Neuronal stem cell (in vitro differentiated cells): ENCODE data around the gene HUS1.

Experiments used
- DNase-seq: peaks from one replicate; pipeline ENCODE4 v3.0.0-alpha.2; 2013; ENCODE audit warnings: low spot score
- H2AFZ ChIP-seq: one replicate; pipeline ENCODE4 v1.6.1; 2013; ENCODE audit warnings: mild to moderate bottlenecking, low read length, inconsistent platforms
- H2AK5ac ChIP-seq: 2 replicates; pipeline ENCODE4 v1.6.1; 2013; ENCODE audit warnings: low read depth, mild to moderate bottlenecking, inconsistent platforms, low read length, moderate library complexity, mixed read lengths
- H2BK120ac ChIP-seq: 2 replicates; pipeline ENCODE4 v1.6.1; 2013; ENCODE audit warnings: low read depth, mild to moderate bottlenecking, inconsistent platforms, low read length, moderate library complexity, mixed read lengths
- H2BK12ac ChIP-seq: one replicate; pipeline ENCODE4 v1.6.1; 2013; ENCODE audit warnings: low read length, inconsistent platforms
- H2BK15ac ChIP-seq: 2 replicates; pipeline ENCODE4 v1.6.1; 2013; ENCODE audit warnings: mild to moderate bottlenecking, low read length, inconsistent platforms, mixed read lengths
- H2BK5ac ChIP-seq: one replicate; pipeline ENCODE4 v1.6.1; 2013; ENCODE audit warnings: inconsistent platforms, mild to moderate bottlenecking, low read length, moderate library complexity
- H3K14ac ChIP-seq: one replicate; pipeline ENCODE4 v1.6.1; 2013; ENCODE audit warnings: low read length, inconsistent platforms
- H3K18ac ChIP-seq: 2 replicates; pipeline ENCODE4 v1.6.1; 2013; ENCODE audit warnings: low read length, inconsistent platforms
- H3K23ac ChIP-seq: 2 replicates; pipeline ENCODE4 v1.6.1; 2013; ENCODE audit warnings: low read depth, mild to moderate bottlenecking, mixed read lengths, low read length, inconsistent platforms; ENCODE audit not compliant: poor library complexity
- H3K27ac ChIP-seq: replicated peaks from 3 replicates; pipeline ENCODE4 v1.5.1; 2013; ENCODE audit warnings: low read length, inconsistent platforms
- H3K27me3 ChIP-seq, 3 experiments: 2 replicates each; pipeline ENCODE4 v1.6.1; 2013; ENCODE audit warnings: low read length in 3 of 3, mild to moderate bottlenecking in 2 of 3, inconsistent platforms in 1 of 3, low read depth in 1 of 3, mixed read lengths in 1 of 3, moderate library complexity in 1 of 3; ENCODE audit not compliant: control insufficient read depth in 3 of 3, insufficient read depth in 3 of 3
- H3K36me3 ChIP-seq, 2 donors: replicated peaks in 1 of 2; 2 replicates each; pipeline ENCODE4 v1.6.1; 2013; ENCODE audit warnings: low read length in 2 of 2; ENCODE audit not compliant: control insufficient read depth in 2 of 2, insufficient read depth in 2 of 2
- H3K4ac ChIP-seq: 2 replicates; pipeline ENCODE4 v1.6.1; 2013; ENCODE audit warnings: inconsistent platforms, mild to moderate bottlenecking, low read length, moderate library complexity
- H3K4me1 ChIP-seq, 2 donors: 1 replicate in 1 of 2; 2 replicates in 1 of 2; pipeline ENCODE4 v1.6.1; 2013; ENCODE audit warnings: low read length in 2 of 2, low read depth in 1 of 2; ENCODE audit not compliant: control insufficient read depth in 2 of 2, insufficient read depth in 1 of 2
- H3K4me2 ChIP-seq: one replicate; pipeline ENCODE4 v1.6.1; 2013; ENCODE audit warnings: mild to moderate bottlenecking, low read length, inconsistent platforms; ENCODE audit not compliant: insufficient read depth, poor library complexity, severe bottlenecking
- H3K4me3 ChIP-seq, 2 donors: 2 replicates each; pipeline ENCODE4 v1.5.1; 2013; ENCODE audit warnings: low read length in 2 of 2, mild to moderate bottlenecking in 2 of 2, inconsistent platforms in 1 of 2, moderate library complexity in 1 of 2
- H3K79me1 ChIP-seq: one replicate; pipeline ENCODE4 v1.6.1; 2013; ENCODE audit warnings: low read depth, mild to moderate bottlenecking, inconsistent platforms, low read length, moderate library complexity
- H3K9ac ChIP-seq: one replicate; pipeline ENCODE4 v1.6.1; 2013; ENCODE audit warnings: mild to moderate bottlenecking, low read depth, low read length, inconsistent platforms; ENCODE audit not compliant: poor library complexity
- H3K9me3 ChIP-seq, 2 donors: replicated peaks in 1 of 2; 2 replicates each; pipeline versions ENCODE3 to v1.6.1; 2013; ENCODE audit warnings: low read length in 2 of 2, mild to moderate bottlenecking in 2 of 2, inconsistent platforms in 1 of 2, low read depth in 1 of 2, mixed read lengths in 1 of 2, moderate library complexity in 1 of 2; ENCODE audit not compliant: control insufficient read depth in 2 of 2, insufficient read depth in 1 of 2
- H4K8ac ChIP-seq: one replicate; pipeline ENCODE4 v1.6.1; 2013; ENCODE audit warnings: low read depth, mild to moderate bottlenecking, inconsistent platforms, low read length, moderate library complexity
- H4K91ac ChIP-seq: one replicate; pipeline ENCODE4 v1.6.1; 2013; ENCODE audit warnings: low read length, low read depth, mild to moderate bottlenecking, inconsistent platforms; ENCODE audit not compliant: poor library complexity
- WGBS, 2 donors: extraction: QIAGEN DNeasy Blood & Tissue Kit; methylation state at CpG; one replicate each; pipeline ENCODE4 v1.1.7; 2013; ENCODE audit warnings: missing lambda C conversion rate in 2 of 2, mixed read lengths in 1 of 2; ENCODE audit not compliant: insufficient read length in 2 of 2, insufficient replicate concordance in 1 of 2; ENCODE audit errors: extremely low coverage in 2 of 2; 5-methylcytosine and 5-hydroxymethylcytosine counted together

HUS1 gene

DNA sequence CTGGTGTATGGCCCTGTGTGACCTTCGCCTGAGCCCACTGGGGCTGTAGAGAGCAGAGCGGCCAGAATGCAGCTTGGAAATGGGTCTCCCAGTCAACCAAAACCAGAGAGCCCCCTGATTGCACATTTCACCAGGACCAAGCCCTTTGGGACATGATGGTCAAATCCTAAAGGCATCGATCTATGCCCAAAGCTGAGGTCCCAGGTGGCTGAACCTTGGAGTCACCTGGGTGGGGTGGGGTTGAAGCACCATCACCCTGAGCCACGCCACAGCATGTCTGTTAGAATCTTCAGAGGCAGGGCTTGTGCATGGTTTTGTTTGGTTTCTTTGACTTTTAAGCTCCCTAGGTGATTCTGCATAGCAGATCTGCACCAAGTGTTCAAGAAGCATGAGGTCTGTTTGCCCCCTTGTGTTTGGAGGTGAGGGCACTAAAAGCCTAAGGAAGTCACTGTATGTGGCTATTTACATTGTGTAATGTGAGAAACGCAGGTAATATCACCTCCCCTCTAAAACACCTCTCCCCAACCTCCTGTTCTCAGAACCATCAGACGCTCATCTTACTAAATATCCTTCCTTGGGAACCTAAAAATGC is 40.7 kb downstream of the HUS1 start:
- peaks cover 17 to 21% of the 10 kb centered on the region in 2 donors for H3K4me1 ChIP-seq
- H2BK5ac ChIP-seq: no peak overlapping the region
- H3K27me3 ChIP-seq: peaks cover 0 to 18% (median 0%) of the 10 kb centered on the region in 3 experiments
- no peak overlapping the region for H3K27ac ChIP-seq
- H3K18ac ChIP-seq: peak overlapping the region; percentile 63
- H3K23ac ChIP-seq: no peak overlapping the region
- no peak overlapping the region for H2BK120ac ChIP-seq
- H3K36me3 ChIP-seq: no peaks in the 10 kb centered on the region
- WGBS, 2 donors: no CpG with 5 or more reads among the region's 6 CpGs
- no peaks in the 10 kb centered on the region for H3K9me3 ChIP-seq
- DNase-seq: no peak
- no peak overlapping the region for H3K14ac ChIP-seq
- H3K79me1 ChIP-seq: no peaks in the 10 kb centered on the region
- no peak overlapping the region for H3K4me2 ChIP-seq
- H2BK12ac ChIP-seq: no peak overlapping the region
- H2AK5ac ChIP-seq: peak overlapping the region; percentile 2
- no peak overlapping the region for H3K9ac ChIP-seq
- H2AFZ ChIP-seq: no peak overlapping the region
- H3K4ac ChIP-seq: no peak overlapping the region
- H3K4me3 ChIP-seq: no peak overlapping the region
- H2BK15ac ChIP-seq: no peak overlapping the region
- H4K8ac ChIP-seq: no peak overlapping the region
- no peak overlapping the region for H4K91ac ChIP-seq

DNA sequence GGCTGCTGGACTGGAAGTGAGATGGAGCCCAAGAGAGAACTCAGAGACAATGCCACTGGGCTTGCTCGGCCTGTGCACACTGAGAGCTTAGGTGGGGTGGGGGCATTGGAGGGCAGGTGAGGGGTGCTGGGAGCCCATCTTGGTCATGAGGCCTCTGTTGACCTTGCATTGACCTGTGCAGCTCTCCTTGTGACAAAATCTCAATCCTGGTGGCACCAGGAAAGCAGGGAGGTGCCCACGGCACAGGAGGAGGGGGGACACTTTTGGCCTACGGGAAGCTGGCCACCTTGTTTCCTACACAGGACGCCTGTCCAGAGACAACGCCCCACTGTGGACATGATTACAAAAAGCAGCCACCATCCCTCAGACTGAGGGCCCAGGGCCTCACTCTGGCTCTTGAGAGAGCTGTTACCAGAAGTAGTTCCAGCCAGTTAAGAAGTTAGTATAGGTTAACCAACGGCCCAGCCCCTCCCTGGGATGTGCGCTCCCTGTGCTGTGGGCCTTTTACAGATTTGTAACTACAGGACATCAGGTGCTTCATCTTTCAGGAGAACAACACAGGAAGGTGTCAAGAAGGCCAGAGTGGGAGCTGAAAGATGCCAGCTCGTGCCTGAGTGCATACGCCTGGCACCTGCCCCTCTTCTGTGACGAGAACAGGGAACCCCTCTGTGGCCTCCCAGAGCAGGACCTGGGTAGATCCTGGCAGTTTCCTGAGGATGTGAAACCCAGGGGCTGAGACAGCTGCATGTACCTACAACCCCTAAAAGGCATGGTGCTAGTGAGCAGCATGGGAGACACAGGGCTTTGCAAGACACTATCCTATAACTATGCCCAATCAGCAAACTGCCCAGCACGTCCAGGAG is 41.5 kb downstream of the HUS1 start:
- Histone ChIP-seq H3K4me1 (peaks cover 17 to 21% of the 10 kb centered on the region in 2 donors), H3K4ac (no peak overlapping the region), H2BK15ac (peak overlapping the region; percentile 9), H2AFZ (no peak overlapping the region), H3K9me3 (no peaks in the 10 kb centered on the region), H3K4me3 (no peak overlapping the region), H3K18ac (peak overlapping the region; percentile 73), H3K36me3 (no peaks in the 10 kb centered on the region), H3K23ac (no peak overlapping the region), H3K27me3 (peaks cover 0 to 13% (median 0%) of the 10 kb centered on the region in 3 experiments), H4K91ac (no peak overlapping the region), H3K4me2 (no peak overlapping the region), H2AK5ac (peak overlapping the region; percentile 69), H3K27ac (no peak overlapping the region), H3K14ac (no peak overlapping the region), H2BK5ac (no peak overlapping the region), H3K79me1 (no peaks in the 10 kb centered on the region), H3K9ac (peak overlapping the region; percentile 47), H4K8ac (no peak overlapping the region), H2BK120ac (no peak overlapping the region), H2BK12ac (no peak overlapping the region)
- no CpG with 5 or more reads among the region's 11 CpGs for WGBS, 2 donors
- no peak for DNase-seq

- peak overlapping the region; percentile 69 for H2AK5ac ChIP-seq
- H3K79me1 ChIP-seq: no peaks in the 10 kb centered on the region
- no peak overlapping the region for H3K23ac ChIP-seq
- no peak overlapping the region for H4K91ac ChIP-seq
- peak overlapping the region; percentile 9 for H2BK15ac ChIP-seq
- peaks cover 17 to 21% of the 10 kb centered on the region in 2 donors for H3K4me1 ChIP-seq
- H3K4me2 ChIP-seq: no peak overlapping the region
- no peak overlapping the region for H3K14ac ChIP-seq
- no peak overlapping the region for H2BK12ac ChIP-seq
- no CpG with 5 or more reads among the region's 17 CpGs for WGBS, 2 donors
- no peak overlapping the region for H2BK120ac ChIP-seq
- H3K9me3 ChIP-seq: no peaks in the 10 kb centered on the region
- H2AFZ ChIP-seq: no peak overlapping the region
- H3K36me3 ChIP-seq: no peaks in the 10 kb centered on the region
- peak overlapping the region; percentile 73 for H3K18ac ChIP-seq
- peak overlapping the region; percentile 47 for H3K9ac ChIP-seq
- H4K8ac ChIP-seq: no peak overlapping the region
- no peak overlapping the region for H2BK5ac ChIP-seq
- no peak for DNase-seq
- no peak overlapping the region for H3K4me3 ChIP-seq
- H3K27ac ChIP-seq: no peak overlapping the region
- H3K4ac ChIP-seq: no peak overlapping the region
- H3K27me3 ChIP-seq: peaks cover 0 to 15% (median 0%) of the 10 kb centered on the region in 3 experiments
These were observed 42.2 kb downstream of the HUS1 start for GRCh38 chr7:47937065-47937687.

- no peak for DNase-seq
- Histone ChIP-seq H3K27ac (no peak overlapping the region), H3K4me2 (no peak overlapping the region), H3K4ac (no peak overlapping the region), H3K4me3 (no peak overlapping the region), H3K23ac (no peak overlapping the region), H3K36me3 (no peaks in the 10 kb centered on the region), H2AK5ac (no peak overlapping the region), H4K91ac (no peak overlapping the region), H3K14ac (no peak overlapping the region), H2BK5ac (no peak overlapping the region), H3K27me3 (peaks cover 0 to 20% (median 0%) of the 10 kb centered on the region in 3 experiments), H3K9ac (no peak overlapping the region), H4K8ac (no peak overlapping the region), H2AFZ (no peak overlapping the region), H3K4me1 (peaks cover 17 to 21% of the 10 kb centered on the region in 2 donors), H2BK120ac (no peak overlapping the region), H2BK15ac (no peak overlapping the region), H3K18ac (no peak overlapping the region), H2BK12ac (no peak overlapping the region), H3K79me1 (no peaks in the 10 kb centered on the region), H3K9me3 (no peaks in the 10 kb centered on the region)
- no CpG with 5 or more reads among the region's 4 CpGs for WGBS, 2 donors
These were observed 43.1 kb downstream of the HUS1 start for GRCh38 chr7:47936323-47936722.
